Measurements from ENCODE around the gene GNAO1.
A peak's percentile ranks its signal among the peaks of the same experiment; 100 is the strongest.

Gene GNAO1

DNA sequence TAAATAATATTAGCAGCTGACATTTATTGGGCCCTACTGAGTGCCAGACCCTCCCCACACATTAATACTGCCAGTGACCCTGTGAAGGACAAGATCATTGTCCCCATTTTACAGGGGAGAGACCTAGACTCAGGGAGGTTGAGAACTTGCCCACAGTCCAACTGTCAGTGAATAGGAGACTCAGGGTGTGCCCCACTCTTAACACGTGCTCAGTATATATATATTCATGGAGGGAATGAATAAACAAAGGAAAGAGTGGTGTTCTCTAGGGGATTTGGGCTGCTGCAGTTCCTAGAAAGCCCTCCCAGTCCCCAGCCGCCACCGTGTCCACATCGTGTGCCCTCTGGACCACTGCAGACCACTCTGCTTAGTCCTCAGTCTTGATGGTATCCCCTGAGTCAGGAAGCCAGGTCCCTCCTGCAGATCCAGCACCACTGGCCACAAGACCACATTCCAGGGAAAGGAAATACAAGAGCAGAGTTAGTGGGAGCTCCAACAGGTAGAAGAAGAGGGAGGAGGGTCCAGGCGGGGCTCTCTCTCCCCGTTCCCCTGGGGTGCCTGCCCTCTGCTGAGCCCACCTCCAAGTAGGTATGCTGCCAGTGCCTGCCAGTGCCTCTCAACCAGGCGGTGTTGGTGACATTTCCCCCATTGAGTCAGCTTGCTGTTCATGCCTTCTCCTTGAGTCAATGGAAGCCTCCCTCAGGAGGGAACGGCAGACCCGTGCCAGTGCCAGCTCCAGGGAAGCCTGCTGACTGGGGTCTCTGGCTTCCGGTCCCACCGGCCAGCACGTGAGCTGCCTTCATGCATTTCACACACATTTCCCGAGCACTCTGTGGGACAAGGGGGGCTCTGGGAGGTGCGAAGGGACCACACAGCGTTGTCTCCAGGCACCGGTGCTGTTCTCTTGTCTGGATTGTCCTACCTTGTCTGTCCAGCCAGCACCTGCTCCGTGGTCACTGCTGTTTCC is 75.6 kb downstream of the GNAO1 start:
- DNase-seq: no peak

DNA sequence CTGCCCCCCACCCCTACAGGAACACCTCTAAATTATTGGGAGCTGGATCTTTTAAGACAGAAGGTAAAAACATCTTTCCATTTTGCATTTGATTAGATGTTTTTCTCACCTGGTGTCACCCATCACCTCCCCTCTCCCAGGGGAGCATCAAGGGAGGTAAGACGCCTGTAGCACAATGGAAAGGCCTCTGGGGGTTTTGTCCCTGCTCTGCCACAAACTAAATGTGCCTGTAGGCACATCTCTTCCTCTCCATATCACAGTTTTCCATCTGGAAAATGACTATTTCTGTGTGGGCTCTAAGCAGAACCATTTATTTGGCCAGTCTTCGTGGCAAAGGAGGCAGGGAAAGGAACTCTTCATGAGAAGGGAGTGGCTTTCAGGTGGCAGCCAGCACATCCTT is 76.6 kb downstream of the GNAO1 start:
- no peak for DNase-seq

DNA sequence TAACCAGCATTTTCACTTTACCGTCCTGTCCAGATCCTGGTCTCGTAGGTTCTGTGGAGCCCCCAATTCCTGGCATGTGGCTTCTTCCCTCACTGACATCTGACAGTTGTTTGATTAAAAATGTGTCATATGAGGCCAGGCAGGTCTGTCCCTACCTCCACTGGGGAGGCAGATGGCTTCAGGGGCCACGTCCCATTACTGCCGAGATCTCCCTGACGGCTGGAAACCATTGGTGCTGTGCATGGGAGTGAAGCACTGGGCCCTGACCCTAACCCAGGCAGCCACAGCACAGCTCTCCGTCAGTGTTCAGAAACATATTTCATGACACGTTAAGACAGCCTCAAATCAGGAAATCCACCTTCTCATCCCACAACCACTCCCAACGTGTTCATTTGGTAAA is 77.5 kb downstream of the GNAO1 start:
- no peak for DNase-seq

DNA sequence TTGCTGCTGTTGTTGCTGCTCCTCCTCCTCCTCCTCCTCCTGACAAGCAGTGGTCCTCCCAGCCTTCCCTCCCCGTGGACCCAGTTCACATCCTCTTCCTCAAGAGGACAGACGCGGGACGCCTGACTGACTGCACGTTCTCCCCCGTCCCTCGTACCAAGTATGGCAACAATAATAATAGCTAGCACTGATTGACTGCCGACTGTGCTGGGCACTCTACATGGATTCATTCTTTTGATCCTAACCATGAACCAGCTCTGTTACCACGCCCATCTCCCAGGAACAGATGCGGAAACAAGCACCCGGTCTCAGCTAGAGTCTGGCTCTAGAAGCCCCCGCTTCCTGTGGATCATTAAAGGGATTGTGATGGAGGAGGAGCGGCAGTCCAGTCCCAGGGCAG is 78.0 kb downstream of the GNAO1 start:
- DNase-seq: no peak

DNA sequence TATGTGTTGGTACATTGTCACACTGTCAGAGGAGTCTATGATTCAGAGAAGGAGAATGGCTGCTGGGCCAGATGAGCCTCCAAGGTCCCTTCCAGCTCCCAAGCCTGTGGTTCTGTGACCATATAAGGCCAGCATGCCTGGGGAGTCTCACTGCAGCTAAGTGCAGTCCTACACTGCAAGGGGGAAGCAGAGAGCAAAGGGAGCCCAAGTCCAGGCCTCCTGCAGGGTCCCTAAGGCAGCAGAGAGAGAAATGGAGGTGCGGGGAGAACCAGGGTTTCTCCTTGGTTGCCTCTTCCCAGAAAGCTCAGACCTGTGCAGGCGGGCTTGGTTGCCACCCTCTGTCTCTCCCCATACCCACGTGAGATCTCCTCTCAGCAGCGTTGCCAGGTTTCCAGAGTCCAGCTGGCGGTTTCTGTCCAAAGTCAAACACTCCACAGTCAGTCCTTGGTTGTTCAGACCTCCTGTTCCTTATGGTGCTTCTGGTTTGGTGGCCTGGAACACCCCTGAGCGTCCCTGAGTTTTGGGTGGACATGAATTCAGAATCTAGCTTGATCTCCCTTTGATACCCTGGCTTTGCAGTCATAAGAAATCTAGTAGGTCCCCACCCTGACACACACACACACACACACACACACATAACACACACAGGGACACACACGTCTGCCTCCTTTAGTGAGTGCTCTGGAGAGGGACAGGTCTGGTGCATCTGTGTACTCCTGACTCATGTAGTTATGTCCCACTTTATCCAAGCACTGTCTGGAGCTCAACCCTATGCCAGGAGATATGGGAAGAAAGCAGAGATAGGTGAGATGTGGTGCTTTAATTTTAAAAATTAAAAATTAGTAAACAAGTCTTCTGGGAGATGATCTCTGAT is 78.8 kb downstream of the GNAO1 start:
- no peak for DNase-seq

DNA sequence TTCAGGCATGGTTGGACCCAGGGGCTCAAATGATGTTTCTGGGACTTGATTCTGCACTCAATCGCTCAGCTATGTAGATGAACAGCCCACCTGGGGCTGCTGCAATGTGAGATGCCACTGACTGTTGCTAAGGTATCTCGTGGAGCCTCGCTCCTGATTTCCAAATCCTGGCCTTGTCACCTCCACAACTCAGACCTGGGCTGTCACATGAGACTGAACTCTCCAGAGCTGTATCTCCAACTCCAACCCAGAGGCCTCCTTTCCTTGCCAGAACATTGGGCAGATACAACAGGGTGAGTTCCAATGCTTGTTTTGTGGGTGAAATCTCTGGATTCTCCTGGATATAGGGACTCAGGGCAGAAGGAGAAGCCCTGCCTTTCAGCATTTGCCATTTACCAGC is 79.5 kb downstream of the GNAO1 start:
- DNase-seq: no peak

DNA sequence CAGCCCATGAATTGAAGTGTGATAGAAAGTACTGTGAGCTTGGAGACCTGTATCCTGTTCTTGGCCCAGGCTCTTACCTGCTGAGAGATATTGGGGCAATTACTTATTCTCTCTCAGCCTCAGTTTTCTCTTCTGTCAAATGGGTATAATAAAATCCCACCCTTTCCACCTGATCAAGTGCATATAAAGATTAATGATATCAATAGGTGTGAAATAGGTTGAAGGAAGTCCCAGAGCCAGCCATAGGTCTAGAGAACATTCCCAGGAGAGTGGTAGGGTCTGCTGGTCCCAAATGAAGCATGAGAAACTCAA is 81.2 kb downstream of the GNAO1 start:
- DNase-seq: no peak

DNA sequence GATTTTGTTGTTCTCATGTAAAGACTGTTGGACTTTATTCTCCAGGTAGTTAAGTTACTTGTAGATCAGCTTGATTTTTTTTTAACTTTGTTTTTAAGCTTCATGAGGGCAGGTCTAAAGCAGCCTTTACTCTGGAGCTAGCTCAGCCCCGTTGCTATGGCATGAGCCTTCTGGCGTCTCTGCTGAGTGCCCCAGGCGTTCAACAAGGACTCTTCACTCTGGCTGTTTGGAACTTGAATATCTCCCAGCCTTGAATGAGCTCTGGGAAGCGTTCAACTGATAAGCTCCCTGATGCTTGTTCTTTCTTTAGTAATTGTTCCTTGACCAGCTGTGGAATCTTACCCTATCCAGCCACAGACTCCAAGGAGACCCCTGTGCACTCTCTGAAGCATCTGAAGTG is 82.3 kb downstream of the GNAO1 start:
- DNase-seq: no peak

DNA sequence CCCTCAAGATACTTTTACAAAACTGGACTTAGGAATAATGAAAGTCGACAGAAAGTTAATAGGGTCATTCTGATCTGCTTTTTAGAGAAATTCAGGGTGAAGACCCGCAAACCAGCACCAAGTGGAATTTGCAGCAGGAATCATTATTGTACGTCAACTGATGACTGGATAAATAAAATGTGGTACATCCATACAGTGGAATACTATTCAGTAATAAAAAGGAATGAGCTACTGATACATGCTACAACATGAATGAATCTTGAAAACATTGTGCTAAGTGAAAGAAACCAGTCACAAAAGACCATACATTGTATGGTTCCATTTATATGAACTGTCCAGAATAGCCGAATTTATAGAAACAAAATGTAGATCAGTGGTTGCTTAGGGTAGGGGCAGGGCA is 83.1 kb downstream of the GNAO1 start:
- DNase-seq: no peak

DNA sequence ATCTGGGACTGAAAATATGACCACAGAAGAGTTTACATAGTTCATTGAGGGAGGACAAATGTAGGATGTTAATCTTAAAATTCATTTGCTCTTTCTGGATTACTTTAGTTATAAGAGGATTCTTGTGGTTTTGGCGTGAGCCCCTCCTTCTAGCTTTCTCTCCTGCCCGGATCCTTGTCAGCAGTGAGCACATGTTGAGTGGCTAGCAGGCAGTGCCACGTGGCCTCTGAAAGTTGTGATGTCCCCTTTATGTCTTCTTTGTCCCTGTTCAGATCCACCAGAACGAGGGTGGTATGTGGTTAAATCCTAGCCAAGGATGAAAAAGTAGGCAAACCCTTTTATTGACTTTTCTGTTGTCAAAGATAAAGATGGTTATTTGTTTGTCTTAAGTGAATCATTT is 83.8 kb downstream of the GNAO1 start:
- DNase-seq: no peak

DNA sequence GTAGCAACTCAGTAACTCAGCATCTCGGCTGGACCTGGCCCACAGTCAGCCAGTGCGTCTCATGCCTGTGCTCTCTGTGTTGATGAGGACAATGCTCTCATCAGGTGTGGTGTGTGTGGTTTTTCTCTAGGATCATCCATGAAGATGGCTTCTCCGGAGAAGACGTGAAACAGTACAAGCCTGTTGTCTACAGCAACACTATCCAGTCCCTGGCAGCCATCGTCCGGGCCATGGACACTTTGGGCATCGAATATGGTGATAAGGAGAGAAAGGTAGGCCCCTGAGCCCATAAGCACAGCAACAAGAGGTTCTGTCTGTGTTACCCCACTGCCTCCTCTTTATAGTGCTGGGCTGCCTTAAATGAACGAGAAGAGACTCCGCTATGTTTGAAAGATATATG is 84.5 kb downstream of the GNAO1 start:
- DNase-seq: no peak

DNA sequence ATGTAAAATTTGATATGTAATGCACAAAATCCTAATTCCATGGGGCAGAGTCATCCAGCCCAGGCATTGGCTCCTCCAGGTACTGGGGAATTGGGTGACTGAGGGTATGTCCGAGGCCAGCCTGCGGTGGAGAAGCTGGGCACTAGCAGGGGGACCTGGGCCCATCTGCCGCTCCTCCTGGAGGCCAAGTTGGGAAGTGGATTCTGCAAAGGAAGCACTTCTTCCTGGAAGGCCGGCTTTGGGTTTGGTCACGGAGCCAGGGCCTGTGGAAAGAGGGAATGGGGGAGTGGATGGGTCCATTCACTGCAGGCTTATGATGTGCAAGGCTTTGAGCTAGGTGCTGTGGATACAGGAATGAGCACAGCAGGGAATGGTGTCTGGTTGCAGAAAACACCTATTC is 85.8 kb downstream of the GNAO1 start:
- no peak for DNase-seq

DNA sequence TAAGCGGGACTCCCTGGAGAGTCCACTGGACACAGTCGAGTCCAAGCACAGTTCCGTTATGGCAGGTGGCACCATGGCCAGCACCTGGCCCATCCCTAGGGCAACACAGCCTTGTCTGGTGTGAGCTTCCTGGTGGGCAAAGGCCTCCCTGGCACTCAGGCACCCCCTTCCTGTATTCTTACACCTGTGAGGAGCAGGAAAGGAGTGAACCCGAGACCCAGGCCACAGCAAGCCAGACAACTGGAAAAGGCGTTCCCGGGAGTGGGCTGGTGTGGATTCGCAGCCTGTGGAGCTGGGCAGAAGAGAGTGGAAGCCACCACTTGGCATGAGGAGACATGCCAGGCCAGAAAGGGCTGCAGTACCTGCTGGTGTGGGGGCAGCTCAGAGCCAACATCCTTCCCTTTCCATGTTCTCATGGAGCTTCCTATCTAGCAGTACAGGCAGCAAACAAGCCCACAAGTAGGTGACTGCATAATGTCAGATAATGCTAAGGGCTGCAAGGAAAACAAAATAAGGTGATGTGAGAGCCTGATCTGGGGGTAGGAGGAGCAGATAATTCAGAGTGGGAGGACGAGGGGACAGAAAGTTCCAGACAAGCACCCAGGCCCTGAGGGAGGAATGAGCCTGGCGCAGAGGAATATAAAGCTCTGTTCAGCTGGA is 87.0 kb downstream of the GNAO1 start:
- no peak for DNase-seq

DNA sequence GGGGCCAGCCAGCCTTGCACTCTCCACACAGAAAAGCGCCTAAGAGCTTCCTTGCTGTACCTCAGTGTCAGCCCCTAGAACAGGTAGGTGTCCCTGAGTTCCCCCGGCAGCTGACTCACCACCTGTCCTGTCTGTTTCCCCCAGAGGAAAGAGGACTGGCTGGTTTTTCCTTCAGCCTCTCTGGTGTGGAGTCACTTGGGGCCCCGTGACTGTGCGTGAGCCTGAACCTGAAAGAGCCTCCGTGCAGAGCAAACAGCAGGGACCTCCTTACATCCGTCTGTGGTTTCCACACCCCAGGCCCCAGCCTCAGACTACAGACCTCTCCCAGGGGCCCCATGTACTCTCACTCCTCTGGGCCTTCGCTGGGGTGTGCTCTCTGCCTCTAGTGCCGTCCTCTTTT is 87.8 kb downstream of the GNAO1 start:
- peak; percentile 10 for DNase-seq

DNA sequence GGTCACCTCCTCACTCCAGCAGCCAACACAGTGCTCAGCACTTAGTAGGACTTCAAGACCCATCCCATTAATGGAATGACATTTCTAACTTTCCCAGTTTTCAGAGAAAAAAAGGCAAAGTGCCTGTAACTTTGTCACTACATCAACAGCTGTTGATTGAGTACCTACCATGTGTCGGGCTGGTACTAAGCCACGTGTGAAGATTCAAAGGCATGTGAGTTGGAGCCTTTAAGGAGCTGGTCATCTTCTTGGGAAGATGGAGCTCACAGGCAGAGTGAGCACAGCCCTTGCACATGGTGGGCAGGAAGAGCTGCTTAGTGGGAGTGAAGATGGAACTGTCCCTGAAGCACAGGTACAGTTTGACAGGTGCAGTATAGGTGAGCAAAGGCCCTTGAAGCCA is 88.6 kb downstream of the GNAO1 start:
- no peak for DNase-seq

DNA sequence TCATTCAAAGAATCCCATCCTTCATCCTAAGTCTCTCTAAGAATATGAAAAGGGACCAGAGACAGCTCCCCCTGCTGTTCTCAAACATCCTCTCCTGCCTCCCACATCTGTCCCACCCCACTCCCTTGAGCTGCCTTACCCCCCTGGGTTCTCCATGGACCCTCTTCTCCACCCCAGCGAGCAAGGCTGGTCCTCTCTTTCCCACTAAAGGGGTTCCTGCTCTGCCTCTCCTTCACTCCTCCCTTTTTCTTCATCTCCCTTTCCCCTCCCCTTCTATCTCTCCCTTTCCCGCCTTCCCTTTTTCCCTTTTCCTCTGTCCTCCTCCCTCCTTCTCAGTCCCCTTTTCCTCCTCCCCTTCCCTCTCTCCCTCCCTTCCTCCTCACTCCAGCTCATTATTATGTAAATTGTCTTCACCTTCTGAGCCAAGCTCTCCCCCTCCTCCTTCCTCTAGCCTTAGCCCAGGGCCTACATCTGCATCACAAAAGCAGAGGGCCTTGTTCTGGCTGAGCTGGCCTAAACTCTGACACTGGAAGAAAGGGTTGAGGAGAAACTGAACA is 90.0 kb downstream of the GNAO1 start:
- no peak for DNase-seq

DNA sequence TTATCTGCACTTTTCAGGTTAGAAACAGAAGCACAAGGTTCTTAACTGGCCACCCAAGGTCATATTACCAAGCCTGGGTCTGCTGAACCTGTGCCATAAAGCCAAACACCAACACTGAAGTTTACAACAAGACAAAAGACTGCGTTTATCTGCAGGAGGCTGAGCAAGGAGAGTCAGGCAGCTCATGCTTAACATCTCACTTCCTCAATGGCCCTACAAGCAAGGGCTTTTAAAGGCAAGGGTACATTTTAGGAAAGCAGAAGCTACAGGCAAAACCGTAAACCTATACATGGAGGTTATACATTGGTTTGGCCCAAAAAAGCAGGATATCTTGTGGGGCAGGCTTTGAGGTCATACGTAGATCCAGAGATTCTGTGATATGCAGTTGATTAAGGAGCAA is 91.2 kb downstream of the GNAO1 start:
- peak; percentile 36 for DNase-seq

DNA sequence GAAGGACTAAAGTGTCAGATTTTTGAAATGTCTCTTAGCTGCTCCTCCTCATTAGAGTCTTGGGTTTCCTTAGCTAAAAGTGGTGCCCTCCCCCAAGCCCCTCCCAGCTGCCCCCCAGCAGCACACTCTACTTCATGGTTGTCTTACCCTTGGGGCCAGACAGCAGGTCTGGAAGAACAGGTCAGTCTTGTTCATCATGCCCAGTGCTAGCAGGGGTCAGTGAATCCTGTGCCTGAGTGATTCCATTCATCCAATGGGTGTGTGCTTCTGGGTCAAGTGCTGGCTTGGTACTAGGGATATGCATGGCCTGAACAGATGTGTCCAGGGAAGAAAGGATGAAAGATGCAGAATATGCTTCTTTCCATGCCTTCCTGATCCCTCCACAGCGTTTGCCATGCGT is 93.2 kb downstream of the GNAO1 start:
- no peak for DNase-seq

DNA sequence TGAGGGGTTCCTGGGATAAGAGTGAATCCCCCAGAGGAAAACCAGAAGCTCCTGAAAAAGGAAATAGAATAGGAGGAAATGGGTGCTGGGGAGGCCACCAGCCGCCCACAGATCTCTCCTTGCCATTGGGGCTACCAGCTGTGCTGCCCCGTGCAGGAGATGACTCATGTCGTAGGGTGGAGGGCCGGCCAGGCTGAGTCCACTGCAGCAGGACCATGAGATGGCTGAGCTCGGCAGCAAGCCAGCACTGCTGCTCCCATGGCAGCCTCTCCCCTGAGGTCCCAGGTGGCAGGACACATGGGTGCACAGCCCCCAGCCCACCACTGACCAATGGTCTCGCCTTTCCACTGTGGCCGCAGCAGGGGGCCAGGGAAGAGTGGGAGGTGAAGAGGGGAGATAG is 95.5 kb downstream of the GNAO1 start:
- no peak for DNase-seq

DNA sequence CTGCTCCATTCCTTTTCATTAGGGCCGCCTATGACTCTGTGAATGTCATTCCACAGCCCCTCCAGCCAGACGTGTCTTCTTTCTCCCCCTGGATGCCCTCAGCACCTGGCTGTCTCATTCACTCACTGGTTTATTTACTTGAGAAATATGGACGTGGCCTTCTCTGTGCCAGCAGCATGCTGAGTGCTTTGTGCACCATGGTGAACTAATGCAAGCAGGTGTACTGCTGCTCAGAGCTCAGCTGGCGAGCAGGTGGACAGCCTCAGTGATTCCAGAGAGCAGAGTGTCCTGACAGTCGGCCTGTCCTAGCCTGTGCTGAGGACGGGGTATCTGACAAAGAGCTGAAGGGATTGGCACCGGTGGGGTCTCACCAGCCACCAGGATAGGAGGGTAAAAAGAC is 96.7 kb downstream of the GNAO1 start:
- no peak for DNase-seq

DNA sequence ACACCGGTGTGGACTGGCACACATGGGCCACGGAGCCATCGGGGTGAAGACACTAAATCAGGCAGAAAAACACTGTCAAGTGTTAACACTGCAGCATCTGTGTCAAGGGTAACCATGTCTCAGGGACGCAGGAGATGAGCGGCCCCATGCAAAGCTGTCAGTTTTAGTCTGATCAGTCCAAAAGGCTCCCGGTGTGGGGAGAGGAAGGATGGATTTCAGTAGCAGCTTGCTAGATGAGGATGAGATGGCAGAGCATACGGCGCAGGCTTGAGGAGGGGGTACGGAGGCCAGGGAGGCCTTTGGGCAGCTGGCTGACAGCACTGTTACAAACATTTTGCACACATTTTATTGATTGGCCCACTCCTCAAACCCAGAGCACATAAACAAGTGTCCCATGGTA is 98.1 kb downstream of the GNAO1 start:
- no peak for DNase-seq

DNA sequence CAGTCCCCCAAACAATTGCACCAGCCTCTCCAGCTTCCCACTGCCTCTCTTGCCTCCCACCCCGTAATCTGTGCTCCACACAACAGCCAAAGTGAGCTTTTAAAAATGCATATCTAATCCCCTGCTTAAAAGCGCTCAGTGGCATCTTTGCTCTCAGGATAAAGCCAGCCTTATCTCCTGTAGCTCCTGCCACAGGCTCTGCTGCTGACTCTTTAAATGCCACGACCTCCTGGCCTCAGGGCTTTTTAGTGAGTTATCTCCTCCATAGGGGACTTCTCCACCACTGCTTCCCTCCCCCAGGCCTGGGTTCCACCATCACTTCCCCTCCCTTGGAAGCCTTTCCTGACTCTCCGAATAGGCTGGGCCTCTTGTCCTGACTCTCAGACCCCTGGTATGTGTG is 98.6 kb downstream of the GNAO1 start:
- DNase-seq: no peak

DNA sequence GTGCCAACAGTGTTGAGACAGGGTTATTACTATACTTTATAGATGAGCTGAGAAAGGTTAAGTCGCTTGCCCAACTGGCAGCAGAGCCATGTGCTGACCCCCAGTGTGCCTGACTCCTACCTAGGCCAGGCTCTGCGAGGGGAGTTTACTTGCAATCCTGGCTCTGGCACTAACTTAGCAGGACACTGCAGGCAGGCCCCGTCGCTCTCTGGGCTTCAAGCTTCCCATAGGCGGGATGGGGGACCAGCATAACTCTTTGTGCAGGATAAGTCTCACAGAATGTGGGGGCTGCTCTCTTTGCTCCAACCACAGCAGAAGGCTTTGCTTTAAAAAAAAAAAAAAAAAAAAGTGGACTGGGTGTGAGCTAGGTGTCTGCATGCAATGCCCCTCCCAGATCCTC is 102.7 kb downstream of the GNAO1 start:
- DNase-seq: no peak

Data from SIG-M5 (cell line).